ENCODE results near the gene TMEM9B.
A peak's percentile ranks its signal among the peaks of the same experiment; 100 is the strongest.
"Not testable (repeated sequence)": the region's sequence is repeated elsewhere in the genome, so short reads cannot be mapped to it uniquely, and the experiment has no call there.

Gene TMEM9B

DNA sequence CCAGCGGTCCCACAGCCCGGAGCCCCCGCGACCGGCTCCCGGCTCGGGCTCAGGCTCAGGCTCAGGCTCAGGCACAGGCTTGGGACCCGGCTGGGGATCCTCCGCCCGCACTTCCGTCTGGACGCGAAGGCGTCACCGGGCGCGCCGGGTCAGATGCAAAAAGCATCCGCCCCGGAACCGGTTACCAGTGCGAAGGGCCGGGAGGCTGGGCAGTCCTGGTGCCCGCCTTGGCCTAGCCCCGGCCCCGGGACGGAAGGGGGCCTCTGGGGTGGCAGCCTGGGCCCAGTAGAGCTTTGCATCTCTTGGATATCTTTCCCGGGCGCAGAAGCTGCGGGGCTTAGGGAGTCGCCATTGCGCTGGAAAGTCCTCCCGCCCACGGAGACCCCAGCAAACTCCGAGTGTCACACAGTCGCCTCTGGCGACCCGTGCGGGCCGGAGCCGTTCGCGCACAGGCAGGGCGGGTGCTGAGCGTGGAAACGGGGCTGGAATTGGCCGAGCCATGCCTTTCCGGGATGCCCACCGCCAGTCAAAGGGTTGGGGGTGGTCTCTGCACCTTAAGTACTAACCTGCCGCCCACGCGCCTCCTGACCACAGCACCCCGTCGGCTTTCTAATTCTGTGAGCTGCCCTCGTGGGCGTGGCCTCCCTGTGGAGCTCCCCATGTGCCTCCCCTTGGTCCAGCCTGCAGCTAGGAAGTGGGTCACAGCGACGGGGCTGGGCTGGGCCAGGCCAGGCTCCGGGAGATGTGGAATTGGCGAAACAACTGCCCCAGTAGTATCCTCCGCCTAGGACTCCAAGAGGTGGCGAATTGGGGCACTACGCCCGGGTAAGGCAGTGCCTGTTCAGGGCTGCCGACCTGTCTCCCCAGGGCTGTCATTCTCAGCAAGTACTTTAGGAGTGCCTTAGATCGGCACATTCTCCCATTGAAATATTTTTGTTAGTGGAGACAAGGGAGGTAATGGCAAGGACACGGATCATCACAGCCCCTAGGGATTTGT is at the start of gene TMEM9B:
Gene TMEM9B, minus strand, starts transcription at position 119 of the 997 bp plus-strand sequence. CDS start 129 bp downstream, outside the sequence.
- peak; percentile 65 for DNase-seq (ENCODE audit: low read depth)

DNA sequence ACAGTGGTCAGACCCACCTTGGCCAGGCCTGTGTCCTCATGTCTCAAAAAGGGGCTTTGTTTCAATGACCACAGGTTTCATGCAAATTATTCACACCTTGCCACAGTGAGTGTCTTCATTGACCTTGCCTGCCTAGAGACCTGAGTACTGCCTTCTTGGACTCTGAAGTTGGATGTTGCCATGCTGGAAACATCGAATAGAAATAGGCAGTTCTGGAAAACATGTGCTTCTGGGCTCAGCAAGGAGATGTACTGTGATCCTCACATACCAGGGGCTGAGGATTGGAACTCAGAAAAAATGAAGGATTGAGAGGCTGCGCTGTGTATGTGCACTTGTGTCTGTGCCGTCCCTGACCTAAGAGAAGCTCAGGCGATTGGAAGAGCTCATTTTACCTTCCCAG is 49.1 kb upstream of the TMEM9B start:
- no peak for DNase-seq (ENCODE audit: low read depth)

DNA sequence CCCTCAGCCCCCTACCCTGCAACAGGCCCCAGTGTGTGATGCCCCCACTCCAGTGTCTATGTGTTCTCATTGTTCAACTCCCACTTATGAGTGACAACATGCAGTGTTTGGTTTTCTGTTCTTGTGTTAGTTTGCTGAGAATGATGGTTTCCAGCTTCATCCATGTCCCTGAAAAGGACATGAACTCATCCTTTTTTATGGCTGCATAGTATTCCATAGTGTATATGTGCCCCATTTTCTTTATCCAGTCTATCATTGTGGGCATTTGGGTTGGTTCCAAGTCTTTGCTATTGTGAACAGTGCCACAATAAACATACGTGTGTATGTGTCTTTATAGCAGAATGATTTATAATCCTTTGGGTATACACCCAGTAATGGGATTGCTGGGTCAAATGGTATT is 45.3 kb upstream of the TMEM9B start:
- not testable (repeated sequence) for DNase-seq (ENCODE audit: low read depth)

DNA sequence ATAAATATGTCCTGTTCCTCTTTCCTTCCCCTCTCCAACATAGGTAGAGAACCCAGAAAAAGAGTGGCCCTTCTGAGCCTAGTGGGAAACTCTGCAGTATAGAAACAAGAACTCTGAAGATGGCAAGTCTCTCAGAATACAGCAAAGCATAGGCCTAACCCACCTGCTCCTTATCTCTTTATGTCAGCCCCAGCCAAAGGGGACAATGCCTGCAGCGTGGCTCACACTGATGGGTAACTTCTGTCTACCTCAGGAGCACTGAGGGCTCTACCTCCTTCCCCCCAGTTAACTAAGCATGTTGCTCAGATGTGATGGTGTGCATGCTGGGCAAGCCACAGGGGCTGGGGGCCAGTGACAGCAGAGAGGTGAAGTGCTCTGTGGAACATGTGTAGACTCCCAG is 44.4 kb upstream of the TMEM9B start:
- DNase-seq (ENCODE audit: low read depth), result no peak

DNA sequence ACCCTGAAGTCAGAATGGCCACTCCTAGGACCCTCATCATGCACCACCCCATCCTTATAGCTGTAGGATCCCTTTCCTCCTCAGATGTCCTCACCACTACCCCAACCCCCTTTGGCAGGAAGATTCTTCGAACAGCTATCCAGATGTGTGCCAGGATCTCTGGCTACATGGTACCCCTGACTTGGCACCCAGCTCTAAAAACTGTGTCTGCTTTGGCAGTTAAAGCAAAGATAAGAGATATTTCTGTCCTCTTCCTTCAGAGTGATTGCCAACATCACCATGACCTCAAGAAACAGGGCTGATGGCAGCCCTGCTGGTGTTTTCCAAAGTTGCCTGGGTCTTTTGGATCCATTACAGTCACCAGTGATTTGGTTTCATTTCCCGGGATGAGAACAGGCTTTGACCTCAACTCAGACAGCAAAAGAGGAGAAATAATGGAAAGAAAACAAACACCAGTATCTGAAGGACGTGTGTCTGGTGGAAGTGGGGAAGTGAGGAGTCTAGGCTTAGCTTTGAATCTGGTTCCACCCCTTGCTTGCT is 43.8 kb upstream of the TMEM9B start:
- no peak for DNase-seq (ENCODE audit: low read depth)

DNA sequence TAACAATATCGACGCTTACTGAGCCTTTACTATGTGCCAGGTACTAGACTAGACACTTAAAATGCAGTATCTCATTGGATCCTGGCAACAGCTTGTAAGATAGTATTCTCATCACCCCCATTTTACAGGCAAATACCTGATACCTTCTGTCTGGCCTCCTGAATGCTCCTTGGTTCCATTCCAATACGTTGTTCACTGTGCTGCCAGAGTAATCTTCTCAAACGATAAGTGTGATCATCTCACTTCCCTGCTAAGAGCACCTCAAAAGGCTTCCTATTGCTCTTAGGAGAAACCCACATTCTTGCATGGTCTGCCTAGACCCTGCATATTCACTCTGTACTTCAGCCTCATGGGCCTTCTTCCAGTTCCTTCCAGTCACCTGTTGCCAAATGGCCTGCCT is 40.8 kb upstream of the TMEM9B start:
- no peak for DNase-seq (ENCODE audit: low read depth)

DNA sequence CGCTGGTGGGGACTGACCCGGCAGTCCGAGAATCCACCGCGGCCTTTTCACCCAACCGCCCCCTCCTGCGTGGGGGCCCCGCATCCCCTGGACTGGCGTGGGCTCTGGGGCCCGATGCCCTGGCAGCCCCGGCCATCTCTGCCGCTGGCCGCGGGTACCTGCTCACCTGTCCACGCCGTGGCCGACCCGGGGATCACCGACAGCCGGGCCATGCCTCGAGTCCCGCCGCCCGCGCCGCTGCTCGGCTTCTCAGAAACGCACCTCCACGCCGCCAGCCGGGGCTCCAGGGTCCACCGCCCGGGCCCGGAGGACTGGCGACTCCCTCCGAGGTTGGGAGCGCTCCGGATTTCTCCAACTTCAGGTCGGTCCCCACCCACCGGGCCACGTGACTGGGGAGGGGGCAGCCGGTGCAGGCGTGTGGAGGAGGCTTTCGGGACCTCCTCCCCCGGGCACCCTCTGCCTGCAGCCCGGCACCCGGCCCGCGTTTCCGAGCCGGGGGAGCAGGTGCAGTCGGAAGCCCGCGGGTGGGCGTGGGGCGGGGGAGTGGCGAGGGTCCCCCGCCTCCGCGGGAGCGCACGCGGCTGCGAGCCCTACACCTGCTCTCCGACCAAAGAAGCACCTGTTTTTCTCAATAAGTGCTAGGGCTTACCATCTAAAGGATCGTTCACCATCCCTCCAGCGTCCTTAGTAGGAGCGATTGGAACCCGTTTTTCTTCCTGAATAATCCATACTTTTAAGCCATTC is 40.1 kb upstream of the TMEM9B start:
- DNase-seq (ENCODE audit: low read depth), result peak; percentile 15

DNA sequence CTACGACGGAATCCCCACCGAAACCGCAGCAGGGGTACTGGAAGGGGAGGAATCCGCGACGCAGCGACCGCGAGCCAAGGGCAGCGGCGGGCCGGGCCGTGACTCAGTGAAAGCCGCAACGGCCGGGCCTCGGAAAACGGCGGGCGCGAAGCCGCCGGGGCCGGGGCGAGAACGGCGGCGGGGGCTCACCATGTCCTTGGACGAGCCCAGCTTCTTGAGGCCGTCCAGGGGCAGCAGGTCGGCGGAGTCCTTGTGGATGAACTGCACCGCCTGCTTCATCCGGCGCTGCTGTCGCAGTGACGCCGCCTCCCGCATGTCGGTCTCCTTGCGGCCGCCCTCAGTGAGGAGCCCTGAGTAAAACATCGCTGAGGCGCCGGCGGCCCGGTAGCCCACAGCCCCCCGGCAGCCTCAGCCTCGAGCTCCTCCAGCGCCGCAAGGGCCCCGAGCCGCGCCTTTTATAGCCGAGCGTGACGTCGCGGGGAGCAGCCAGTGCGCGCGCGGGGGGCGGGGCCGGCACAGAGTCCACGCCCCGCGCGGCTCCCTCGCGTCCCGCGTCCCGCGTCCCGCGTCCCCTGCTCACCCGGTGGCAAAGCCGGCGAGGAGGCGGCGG is 39.4 kb upstream of the TMEM9B start, which contains the start of gene NRIP3:
Gene NRIP3, minus strand, starts transcription at position 429 of the 610 bp plus-strand sequence. Its CDS starts 66 bp downstream, at position 363.
- DNase-seq (ENCODE audit: low read depth), result peak; percentile 73

DNA sequence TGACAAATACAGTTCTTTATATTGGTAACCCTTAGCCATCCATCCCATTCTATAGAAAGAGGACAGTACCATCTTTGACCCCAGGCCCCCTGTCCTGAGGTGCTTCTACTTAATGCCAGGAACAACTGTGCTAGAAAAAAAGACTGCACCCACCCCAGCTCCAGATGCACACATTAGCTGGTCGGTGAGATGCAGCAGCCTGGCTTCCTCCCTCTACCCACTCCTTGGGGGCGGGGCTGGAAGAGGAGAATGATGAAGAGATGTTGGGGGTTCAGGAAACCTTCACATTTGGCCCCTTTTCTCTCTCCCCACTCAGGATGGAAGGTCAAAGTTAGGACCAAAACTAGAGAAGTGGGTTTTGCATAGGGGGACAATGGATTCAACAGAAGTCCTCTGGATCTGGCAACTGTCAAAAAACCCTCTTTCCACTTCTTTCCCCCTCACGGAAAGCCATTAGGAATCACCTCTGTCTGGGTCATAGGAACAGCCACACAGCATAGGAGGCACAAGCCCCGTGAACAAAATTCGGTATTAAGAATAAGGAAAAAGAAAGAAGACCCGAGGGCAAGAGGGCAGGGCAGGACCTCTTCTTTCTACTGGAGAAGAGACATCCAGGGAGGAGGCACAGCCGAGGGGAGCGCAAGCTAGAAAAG is 38.8 kb upstream of the TMEM9B start:
- no peak for DNase-seq (ENCODE audit: low read depth)

DNA sequence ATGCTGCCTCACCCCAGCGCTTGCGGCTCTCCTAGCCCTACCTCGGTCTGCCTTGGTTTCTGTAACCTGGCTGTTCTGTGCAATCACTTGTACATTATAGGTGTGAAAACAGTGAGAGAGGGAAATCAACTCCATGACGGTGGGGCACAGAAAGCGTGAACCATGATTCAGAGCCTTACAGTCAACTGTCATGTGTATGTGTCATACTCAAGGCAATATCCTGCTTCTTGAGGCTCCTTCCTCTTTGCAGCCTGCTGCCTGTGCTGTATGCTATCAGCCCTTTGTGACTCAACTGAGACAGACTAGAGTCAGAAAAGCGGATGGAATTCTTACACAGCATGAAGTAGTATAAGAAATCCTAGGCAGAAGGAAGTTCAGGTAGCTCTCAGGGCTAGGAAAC is 37.5 kb upstream of the TMEM9B start:
- no peak for DNase-seq (ENCODE audit: low read depth)

DNA sequence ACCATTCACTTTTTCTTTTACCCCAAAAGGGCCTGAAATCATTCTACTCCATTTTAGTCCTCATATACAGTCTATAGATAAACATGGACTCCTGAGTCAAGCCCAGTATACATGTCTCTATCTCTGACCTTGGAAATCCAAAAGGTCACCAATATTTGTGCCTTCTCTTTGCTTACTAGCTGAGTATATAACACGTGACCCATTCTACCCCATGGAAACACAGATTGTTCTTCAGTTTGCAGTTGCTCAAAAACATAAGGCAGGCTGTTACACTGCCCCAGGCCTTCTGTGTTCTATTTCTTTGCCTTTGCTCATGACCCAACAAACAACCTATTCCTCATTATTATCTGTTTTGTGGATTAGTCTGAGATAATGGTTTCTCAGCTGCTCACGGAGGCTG is 33.8 kb upstream of the TMEM9B start:
- DNase-seq (ENCODE audit: low read depth), result no peak

DNA sequence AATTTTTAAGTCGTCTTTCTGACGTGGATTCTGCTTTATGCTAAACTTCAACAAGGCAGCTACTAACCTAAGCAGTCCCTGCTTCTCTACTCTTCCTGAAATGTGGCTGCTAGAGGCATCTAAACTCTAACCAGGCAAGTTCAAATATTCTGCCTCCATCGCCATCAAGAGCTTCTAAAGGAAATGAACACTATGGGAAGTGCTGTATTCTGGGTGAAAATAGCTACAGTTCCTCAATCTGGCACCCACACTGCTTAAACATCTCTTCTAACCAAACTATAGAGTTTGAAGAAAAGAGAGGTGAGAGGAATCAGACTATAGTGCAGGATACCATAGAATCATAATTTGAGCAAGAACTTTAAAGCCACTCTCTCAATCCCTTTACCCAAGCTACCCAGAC is 33.2 kb upstream of the TMEM9B start:
- no peak for DNase-seq (ENCODE audit: low read depth)

DNA sequence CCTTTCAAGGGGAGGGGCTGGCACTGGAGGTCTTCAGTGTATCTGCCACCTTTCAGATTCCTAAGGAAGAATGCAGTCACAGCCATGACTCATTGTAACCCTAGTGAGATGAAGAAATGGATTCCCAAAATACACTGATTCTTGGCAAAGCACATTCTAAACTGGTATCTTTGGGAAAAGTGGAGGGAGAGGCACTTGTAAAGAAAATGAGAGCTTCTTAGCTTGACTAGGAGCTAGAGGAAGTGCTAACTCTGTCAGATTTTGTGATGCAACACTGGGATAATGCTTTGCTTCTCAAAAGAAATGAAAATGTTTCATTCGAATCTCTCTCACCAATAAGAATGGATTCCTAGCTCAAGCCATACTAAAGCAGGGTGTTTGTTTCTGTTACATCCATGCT is 25.2 kb upstream of the TMEM9B start:
- no peak for DNase-seq (ENCODE audit: low read depth)

DNA sequence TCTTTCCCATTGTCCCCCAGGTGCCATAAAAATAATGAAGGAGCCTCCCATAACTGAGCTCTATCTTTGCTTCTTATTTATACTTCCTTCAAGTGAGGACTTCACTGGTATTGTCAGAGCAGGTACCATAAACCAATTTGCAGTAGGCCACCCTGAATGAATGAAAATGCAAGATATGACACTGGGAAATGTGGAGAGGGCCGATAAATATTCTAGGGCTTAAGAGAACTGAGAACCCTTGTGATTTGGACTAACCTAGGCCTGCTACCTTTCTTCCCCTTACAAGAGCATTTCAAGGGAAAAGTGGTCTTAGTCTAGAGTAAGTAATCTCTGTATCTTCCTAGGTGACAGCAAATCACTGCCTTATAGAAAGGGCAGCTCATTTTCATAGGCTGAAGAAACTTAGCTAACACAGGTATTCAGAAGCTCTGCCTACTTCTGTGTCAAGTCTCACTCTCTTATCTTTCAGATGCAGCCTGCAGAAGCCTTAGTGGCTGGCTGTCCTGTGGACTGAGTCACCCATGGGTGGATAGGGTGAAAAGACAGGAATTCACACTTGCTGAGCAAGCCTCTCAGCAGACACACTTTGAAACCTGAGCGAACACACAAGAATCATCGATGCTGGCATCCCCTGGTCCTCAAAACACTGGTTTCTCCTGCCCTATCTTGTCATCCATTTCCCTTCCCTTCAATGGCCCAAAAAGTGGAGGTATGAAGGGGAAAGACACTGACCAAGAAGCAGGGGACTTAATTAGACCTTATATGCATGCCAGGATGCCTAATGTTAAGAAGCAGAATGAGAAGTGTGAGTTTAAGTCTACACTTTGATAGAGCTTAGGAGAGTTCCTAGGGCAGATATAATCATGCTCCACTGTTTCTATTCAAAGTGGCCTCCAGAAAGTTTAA is 24.3 kb upstream of the TMEM9B start:
- DNase-seq (ENCODE audit: low read depth), result no peak

DNA sequence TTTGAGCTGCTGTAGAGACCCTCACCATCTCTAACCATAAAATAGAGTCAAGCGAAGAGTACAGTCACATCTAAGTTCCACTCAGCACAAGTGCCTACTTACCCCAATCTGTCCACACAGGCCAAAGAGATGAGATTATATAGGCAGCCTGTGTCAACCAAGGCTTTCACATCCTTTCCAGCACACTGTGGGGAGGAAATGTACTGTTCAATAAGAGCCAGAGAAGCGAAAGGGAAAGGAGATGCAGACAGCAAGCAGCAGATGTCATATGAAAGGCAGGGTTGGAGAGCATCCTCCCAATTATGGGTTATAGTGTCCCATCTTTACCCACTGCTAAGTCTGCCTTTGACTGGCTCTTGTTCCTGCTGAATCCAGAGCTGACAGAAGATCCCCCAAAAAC is 23.2 kb upstream of the TMEM9B start:
- no peak for DNase-seq (ENCODE audit: low read depth)

DNA sequence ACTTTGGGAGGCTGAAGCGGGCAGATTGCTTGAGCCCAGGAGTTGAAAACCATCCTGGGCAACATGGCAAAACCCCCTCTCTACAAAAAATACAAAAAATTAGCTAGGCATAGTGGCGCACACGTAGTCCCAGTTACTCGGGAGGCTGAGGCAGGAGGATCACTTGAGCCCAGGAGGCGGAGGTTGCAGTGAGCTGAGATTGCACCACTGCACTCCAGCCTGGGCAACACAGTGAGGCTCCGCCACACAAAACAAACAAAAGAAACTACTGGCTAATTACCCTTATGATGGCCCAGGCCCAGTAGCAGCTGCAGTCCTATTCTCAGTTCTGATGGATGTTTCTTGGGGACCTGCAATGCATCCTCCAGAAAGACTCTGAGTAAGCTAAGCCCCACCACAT is 22.5 kb upstream of the TMEM9B start:
- not testable (repeated sequence) for DNase-seq (ENCODE audit: low read depth)

DNA sequence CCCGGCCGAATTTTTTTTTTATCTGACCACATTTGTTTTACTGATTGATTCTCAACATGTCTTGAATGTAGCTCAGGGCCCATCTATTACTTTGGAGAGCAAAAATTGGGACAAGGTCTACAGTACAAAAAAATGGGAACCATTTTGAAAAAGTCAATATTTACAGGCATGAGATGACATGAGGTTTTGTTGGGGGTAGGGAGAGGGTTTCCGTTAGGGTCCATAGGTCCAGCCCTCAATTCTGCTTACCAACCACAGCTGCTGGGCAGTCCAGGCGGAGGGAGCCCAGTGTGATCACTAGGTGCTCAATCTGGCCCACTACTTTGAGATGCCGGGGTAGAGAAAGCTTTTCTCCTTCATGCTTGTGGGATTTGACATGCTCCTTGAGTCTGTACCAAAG is 21.2 kb upstream of the TMEM9B start:
- DNase-seq (ENCODE audit: low read depth), result no peak

DNA sequence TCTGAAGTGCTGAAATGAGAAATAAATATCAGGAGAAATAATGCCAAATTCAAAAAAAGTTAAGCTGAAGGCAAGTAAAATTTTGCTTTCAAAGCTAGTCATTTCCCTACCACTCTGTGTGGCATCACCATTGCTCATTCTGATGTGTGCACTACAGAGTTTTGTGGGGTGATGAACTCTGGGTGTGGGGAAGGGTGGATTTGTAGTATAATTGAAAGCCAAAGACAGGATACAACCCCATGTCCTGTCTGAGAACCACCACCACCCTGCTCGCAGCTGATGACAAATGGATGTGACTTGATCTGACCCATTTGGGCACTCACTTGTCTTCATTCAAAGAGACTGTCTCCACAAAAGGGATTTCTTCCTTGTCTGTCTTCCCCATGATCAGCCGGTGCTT is 19.3 kb upstream of the TMEM9B start:
- DNase-seq (ENCODE audit: low read depth), result no peak

DNA sequence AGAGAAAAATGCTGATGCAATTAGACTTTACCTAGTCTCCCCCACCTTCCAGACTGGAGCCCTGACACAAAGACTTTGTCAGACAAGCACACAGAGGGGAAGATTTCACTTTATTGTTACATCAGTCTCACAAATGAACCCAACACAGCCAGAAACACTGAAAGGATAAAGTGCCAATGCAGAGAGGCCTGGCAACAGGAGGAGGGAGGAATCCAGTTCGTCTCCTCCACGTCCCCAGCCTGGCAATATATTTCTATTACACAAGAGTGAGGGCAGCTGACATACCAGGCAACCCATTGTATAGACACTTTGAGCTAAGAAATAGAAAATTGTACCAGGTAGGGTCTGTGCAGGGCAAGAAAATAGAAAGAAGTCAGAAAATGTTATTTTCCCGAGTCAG is 16.2 kb upstream of the TMEM9B start:
- DNase-seq (ENCODE audit: low read depth), result no peak

DNA sequence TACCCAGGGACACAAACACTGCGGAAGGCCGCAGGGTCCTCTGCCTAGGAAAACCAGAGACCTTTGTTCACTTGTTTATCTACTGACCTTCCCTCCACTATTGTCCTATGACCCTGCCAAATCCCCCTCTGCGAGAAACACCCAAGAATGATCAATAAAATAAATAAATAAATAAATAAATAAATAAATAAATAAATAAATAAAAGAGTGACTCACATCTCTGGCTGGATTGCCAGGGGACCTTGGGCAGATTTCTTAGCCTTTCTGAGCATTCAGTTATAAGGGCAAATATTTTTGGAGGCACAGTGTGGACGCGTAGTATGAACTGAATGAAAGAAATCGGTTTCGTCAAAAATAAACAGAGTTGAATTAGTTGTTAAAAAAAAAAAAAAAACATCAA is 15.1 kb upstream of the TMEM9B start:
- DNase-seq (ENCODE audit: low read depth), result not testable (repeated sequence)

DNA sequence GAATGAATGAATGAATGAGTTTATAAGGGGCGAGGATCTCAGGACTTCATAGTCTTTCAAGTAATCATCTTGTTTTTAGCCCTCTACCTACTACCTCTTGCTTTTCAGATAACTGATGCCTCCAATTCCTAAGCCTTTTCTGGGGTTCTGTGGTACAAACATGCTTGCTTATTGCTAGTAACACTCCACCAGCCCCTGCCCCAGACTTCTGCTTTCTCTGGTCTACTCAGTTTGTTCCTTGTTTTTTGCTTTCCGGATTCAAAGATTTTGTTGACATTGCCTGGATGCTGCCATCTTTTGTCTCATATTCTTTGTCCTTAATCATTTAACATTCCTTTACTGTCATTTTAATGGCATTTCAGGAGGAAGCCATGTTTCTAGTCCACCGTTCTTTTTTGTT is 8.9 kb upstream of the TMEM9B start:
- no peak for DNase-seq (ENCODE audit: low read depth)

Data from activated T-cell treated with anti-CD3 and anti-CD28 coated beads for 1 hour (primary cell).